Measurements from ENCODE around the gene PIGP. TPM values are rescaled to one million over a fixed set of nuclear protein-coding genes. Genes with fewer than 3 reads are reported as not detected.
"Not testable (repeated sequence)": the region's sequence is repeated elsewhere in the genome, so short reads cannot be mapped to it uniquely, and the experiment has no call there.

Gene PIGP
- polyA plus RNA-seq, 4 donors = 24.1 to 41.6 (median 34.2) TPM

DNA sequence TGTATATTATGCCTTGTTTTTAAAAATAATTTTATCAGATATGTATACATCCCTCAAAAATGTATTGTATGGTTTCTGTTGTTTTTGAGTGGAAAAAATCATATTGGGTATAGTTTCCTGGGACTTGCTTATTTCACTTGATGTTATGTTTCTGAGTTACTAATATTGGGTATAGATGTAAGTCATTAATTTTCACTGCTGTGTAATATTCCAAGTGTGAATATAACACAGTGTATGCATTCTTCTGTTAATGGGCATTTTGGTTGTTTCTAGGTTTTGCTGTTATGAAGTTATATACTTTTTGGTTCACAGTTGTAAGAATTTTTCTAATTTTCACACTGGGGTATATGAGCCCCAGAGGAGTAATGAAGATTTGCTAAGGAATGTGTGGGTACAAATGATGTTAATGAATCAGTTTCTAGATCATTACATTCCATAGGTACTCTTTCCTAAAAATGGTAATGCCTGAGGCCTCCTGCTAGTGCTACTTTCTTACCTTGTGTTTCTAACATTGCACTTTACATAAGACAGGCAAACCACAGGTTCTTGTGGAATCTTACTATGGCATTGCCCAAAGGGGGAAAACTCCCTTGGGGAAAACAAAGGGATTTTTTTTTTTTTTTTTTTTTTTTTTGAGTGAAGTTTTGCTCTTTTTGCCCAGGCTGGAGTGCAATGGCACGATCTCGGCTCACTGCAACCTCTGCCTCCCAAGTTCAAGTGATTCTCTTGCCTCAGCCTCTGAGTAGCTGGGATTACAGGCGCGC, 3.4 kb upstream of the PIGP start:
- no peak for DNase-seq (ENCODE audit: low read depth in 4 of 4, low spot score in 3 of 4)

DNA sequence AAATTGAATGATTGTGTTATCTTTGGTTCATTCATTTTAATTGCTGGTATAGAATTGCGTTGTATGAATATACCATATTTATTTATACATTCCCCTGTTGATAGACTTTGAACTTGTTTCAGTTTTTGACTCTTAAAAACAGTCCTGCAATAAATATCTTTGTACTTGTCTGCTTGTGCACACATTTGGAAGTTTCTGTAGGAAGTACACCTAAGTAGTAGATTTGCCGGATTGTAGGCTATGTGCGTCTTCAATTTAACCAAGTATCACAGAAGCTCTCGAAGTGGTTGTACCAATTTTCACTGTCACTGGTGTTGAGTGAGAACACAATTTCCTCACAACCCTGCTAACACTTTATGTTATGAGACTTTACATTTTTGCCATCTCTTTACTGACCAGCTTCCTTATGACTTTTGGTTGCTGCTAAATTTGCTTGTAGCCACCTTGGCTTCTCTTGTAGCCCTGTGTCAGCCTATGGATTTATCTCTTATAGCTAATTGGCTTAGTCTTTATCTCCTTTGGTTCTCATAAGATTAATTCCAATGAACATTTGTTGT, 2.4 kb upstream of the PIGP start:
- no peak for DNase-seq (ENCODE audit: low read depth in 4 of 4, low spot score in 3 of 4)

DNA sequence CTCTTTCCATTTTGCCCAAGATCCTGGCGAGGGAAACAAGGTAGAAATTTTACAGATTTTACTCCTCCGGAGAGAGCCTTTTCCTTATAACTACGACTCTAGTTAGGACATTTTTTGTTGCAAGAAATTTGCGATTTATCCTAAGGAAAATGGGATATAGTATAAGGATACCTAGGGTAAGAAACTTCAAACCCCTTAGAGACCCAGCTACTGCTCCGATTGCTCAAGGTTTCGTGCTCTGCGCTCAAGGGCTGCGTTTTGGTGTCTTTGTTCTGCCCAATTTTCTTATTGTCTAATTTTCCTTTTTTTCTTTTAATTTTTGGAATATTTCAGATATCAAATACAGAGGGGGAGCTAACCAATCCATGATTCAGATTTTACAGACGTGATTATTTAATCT, 1.7 kb upstream of the PIGP start:
- no peak for DNase-seq (ENCODE audit: low read depth in 4 of 4, low spot score in 3 of 4)

DNA sequence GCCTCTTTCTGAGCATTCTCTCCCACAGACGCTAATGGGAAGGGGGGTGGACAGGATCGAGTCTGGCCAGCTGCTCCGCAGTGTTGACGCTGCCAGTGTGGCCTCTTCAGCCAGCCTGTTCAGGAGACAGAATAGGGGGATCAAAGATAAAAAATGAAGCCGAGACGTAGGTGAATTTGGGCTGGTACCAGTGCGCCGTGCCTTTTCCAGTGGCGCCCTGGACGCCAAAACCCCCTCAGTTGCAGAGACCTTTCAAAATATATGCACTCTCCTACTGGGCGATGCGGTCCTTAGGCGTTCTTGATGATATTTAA, 1.3 kb upstream of the PIGP start:
- DNase-seq (ENCODE audit: low read depth in 4 of 4, low spot score in 3 of 4) = no peak

DNA sequence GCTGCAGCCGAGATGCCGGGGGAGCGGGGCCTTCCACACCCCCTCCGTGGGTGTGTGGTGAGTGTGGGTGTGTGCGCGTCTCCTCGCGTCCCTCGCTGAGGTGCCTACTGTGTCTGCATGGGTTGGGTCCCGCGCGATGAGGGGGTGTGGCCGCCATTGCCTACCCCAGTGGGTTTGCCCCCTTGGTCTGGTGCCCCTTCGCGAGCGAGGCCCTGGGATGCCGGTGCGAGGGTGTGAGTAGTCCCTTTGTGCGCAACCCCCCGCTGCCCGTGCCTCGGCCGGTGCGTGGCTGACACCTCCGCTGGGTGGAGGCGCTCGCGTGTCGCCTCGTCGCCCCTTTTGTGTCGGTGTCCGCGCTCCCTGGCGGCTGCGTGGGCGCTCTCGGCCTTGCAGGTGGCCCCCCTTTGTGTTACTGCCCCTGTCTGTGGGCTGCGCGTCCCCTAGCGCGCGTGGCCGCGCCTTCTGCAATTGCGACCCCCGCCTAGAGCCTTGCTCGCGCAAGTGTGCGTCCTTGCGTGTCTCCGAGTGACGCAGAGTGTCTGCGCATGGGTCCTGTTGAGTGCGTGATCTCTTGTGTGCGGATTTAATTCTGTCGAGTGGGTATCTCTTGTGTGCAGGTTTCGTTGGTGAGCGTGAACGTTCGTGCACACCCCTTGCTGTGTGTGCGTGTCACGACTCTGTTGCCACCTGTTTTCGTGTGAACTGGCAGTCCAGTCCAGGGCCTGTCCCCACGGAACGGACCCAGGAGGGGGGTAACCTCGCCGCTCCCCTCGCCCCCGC, 736 bp upstream of the PIGP start:
- peak in 3 of 4 donors; percentile 29 to 55 (median 47) for DNase-seq (ENCODE audit: low read depth in 4 of 4, low spot score in 3 of 4)

DNA sequence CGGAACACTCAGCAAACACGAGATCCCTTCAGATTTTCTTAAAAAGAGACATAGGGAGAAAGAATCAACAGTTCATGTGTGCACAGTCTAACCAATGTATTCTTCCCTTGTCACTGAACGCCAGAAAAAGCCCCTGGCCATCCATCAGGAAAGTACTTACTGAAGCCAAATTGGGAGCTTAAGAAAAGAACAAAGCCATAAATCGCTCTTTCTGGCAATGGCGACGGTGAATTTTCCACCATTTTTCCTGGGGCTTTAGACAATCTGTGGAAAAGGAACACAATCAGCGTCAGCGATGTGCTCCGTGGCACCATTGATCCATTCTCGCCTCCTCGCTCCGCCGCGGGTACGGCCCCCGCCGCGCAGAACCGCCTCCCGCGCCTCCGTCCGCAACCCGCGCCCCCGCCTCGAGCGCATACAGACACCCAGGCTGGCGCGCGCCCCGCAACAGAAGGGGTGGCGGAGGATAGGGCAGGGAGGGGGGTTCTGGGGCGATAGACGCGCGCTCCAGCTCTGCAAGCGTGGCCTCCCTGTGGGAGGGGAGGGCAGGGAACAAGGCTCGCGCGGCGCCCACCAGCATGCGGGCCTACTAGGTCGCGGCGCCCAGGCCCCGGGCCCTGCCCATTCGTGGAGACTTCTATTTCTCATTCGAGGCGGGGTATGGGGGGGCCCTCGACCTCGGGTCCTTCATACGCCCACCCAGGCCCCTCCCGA, 440 bp downstream of the PIGP start:
- peak; percentile 50 to 65 (median 55) for DNase-seq (ENCODE audit: low read depth in 4 of 4, low spot score in 3 of 4)

DNA sequence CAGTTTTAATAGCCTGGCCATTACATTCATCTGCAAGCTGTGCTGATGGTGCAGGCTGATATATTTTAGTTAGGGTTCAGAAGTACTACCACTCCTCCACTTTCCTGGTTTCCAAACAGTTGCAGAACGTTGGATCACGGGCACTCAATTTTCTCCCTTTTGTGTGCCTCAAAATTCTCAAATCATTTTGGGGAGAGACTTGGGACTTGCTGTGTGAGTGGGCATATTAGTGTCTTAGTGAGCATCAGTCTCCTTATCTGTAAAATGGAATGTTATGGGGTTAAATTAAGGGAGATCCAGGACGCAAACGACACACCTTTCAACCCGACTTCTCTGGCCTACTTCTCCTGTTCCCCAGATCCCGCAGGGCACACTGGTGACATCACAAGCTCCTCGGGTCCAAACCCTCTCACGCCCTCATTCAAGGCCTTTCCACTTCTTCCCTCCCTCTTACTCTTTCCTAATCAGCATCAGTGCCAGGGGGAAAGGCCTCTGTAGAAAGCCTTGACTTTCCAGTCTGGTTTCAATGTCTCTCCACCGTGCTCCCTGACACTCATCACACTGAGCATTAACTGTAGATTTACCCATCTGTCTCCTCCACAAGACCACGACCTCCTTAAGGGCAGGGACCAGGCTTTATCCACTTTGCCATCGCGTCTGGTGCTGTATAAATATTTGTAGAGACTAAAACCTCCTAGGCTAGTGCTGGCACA, 1.2 kb downstream of the PIGP start:
- peak in 1 of 4 donors; percentile 33 for DNase-seq (ENCODE audit: low read depth in 4 of 4, low spot score in 3 of 4)

DNA sequence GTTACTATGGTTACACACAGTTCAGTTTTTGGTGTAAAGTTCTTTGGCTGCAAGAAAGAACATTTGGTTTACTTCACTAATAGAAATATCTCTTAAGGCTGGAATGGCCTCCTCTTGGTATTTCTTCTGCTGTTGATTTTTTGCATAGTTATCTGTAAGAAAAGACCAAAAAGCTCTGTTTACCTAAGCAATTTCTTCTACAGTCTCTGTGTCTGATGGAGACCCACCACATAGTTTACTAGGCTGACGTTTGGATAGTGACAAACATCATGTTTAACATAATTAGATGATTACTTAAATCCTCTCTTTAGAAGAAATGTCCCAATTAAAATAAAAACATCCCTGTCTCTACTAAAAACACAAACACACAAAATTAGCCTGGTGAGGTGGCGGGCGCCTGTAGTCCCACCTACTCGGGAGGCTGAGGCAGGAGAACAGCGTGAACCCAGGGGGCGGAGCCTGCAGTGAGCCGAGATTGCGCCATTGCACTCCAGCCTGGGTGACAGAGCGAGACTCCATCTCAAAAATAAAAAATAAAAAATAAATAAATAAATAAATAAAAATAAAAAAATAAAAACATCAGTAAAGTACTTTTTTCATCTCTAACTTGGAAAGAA, 7.2 kb downstream of the PIGP start:
- DNase-seq (ENCODE audit: low read depth in 4 of 4, low spot score in 3 of 4) = no peak

DNA sequence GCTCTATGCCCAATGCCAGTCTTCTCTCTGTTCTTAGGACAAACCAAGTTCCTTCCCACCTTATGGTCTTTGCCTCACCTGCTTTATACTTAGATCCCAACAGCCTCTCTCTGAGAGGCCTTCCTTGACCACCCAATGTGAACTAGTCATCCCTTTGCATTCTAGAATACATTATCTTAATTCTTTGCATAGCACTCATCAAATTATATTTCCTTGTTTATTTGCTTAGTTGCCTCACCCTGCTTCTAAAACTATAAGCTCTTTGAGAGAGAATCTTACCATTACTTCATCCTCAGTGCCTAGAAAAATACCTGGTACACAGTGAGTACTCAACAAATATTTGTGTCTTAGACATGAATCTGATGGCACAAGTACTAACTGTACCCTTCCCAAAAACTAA, 8.0 kb downstream of the PIGP start:
- no peak for DNase-seq (ENCODE audit: low read depth in 4 of 4, low spot score in 3 of 4)

DNA sequence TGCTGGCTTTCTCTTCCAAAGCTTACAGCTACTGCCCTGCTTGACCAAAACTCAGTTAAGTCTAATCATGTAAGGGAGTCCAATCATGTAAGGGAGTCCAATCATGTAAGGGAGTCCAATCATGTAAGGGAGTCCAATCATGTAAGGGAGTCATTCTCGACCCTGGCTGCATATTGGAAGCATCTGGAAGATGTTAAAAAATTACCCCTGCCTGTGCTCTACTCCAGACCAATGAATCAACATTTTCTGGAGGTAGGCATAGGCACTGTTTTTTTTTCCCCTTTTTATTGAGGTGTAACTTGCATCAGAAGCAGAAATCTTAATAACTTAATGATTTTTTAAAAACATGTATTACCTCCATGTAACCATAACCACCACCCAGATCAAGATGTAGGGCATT, 9.4 kb downstream of the PIGP start:
- DNase-seq (ENCODE audit: low read depth in 4 of 4, low spot score in 3 of 4) = no peak

DNA sequence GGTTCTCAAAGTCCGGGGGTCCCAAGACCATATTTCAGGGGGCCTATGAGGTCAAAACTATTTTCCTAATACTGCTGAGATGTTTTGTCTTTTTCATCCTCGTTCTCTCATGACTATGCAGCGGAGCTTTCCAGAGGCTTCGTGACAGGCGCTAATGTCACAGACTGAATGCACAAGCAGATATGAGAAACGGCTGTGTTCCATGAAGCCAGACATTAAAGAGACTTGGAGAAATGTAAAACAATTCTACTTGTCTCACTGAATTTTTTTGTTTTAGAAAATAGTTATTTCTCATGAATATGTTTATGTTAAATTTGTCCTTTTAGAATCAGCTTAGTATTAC, 10.3 kb downstream of the PIGP start:
- no peak for DNase-seq (ENCODE audit: low read depth in 4 of 4, low spot score in 3 of 4)

DNA sequence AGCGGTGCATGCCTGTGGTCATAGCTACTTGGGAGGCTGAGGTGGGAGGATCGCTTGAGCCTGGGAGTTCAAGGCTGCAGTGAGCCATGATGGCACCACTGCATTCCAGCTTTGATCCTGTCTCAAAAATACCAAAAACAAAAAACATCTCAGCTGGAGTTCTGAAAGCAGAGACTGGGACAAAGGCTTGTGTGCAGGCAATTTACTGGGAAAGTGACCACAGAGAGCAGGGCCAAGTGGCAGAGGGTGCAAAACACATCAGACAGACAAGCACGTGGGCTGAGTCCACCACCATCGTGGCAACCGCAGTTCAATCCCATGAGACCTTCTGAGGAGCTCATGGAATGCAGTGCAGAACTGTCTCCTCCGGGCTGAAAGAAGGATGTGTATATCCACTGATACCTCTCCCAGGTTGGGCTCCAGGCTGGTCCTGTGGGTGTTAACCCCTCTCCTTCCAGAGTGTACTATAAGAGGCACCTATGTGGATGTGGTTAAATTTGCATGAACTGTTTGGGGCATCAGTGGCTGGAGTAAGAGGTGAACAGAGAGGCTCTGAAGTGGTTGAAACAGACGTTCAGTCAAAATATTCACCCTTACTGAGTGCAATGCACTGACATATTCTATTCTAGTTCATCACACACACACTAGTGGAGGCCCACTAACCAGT, 10.8 kb downstream of the PIGP start:
- DNase-seq (ENCODE audit: low read depth in 4 of 4, low spot score in 3 of 4) = no peak

DNA sequence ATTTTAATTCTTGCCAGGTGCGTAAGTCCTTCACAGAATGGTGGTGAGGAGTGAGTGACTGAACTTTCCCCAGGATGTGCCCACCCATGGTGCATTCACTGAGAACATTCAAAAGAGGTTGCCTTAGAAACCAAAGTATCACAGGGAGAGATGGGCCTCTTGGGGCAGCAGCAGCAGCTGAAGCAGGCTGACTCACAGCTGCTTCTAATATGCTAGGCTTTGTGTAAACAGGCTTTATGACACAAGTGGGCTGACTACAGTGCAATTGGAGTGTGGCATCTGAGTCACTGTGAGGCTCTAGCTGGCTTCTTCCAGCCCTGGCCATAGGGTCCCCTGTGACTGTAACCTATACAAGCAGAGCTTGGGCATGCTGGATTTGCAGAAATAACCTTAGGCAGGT, 12.6 kb downstream of the PIGP start:
- DNase-seq (ENCODE audit: low read depth in 4 of 4, low spot score in 3 of 4) = peak; percentile 35 to 61 (median 50)

DNA sequence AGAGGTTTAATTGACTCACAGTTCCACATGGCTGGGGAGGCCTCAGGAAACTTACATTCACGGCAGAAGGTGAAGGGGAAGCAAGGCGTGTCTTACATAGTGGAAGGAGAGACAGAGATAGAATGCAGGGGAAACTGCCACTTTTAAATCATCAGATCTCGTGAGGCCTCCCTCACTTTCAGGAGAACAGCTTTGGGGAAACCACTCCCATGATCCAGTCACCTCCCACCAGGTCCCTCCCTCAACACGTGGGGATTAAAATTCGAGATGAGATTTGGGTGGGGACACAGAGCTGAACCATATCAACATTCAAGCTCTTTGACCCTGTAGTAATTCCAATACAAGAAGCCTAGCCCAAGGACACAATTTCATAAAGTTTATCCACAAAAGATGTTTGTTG, 13.7 kb downstream of the PIGP start:
- DNase-seq (ENCODE audit: low read depth in 4 of 4, low spot score in 3 of 4) = no peak

DNA sequence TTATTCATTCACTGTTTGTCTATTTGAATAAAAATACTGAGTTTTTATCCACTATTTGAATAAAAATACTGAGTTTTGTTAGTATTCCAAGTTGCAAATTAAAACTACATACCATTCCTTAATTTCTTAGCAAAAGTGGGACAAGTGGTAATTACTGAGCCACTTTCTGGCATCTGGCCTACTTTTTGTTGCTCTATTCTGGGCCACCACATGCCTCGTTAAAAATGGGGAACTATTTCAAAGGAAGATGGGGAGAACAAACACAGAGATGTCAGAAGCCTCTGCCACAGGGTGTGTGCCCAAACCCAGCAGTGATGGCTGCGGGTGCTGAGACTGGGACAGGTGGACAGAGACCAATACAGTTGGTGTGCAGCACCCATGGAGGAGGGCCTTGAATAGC, 14.6 kb downstream of the PIGP start:
- DNase-seq (ENCODE audit: low read depth in 4 of 4, low spot score in 3 of 4) = no peak

DNA sequence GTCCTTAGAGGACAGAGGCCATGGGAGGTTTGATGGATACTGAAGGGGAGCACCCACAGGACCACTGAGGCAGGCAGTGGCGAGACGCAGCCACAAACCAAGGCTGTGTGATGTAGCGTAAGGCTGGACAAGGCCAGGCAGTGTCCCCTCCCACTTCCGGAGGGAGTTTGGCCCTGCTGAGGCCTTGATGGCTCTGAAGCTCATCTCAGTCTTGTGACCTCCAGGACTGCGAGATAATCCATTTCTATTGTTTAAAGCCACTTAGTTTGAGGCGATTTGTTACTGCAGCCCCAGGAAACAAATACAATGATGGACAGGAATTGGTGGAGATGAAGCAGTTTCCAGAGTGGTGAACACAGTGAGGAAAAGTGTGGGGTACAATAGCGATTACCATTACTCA, 15.3 kb downstream of the PIGP start:
- no peak for DNase-seq (ENCODE audit: low read depth in 4 of 4, low spot score in 3 of 4)

DNA sequence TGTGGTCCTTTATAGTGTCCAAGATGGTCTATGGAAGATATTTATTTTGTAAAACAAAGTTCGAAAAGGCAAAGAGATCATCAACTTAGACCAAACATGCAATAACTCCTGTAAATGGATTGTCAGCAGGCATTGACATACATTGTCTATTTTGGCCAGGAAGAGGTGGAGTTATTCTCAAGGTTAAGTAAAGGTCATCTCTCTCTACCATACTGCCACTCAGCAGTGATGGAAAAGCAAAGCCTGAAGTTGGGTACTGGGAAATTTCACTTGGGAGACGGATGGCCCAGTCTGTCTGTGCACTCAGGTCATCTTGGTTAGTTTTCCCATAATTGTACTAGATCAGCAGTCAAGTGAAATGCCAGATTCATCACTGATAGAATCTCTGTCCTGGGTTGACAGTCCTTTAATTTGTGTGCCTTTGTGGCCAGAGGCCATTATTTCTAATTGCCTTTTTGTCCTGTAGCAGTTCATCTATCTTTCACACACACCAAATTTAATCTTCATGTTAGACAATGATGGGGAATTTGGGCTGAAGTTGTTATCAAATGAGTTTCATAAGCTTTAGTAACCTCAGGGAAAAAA, 17.5 kb downstream of the PIGP start:
- DNase-seq (ENCODE audit: low read depth in 4 of 4, low spot score in 3 of 4) = no peak

DNA sequence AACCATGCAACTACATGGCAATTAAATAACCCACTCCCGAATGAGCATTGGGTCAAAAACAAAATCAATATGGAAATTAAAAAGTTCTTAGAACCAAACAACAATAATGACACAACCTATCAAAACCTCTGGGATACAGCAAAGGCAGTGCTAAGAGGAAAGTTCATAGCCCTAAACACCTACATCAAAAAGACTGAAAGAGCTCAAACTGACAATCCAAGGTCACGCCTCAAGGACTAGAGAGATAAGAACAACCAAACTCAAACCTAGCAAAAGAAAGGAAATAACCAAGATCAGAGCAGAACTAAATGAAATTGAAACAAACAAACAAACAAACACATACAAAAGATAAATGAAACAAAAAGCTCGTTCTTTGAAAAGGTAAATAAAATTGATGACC, 23.1 kb downstream of the PIGP start:
- not testable (repeated sequence) for DNase-seq (ENCODE audit: low read depth in 4 of 4, low spot score in 3 of 4)

DNA sequence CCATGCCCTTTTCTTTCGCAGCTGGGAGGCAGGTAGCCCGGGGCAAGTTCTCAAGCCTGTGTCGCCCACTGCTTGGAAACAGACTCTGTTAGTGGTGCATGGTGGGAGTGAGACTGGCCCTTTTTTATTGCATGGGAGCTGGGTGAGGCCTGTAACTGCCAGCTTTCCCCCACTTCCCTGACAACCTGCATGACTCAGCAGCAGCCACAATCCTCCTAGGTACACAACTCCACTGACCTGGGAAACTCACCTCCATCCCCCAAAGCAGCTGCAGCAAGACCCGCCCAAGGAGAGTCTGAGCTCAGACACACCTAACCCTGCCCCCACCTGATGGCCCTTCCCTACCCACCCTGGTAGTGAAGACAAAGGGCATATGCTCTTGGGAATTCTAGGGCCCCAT, 25.8 kb downstream of the PIGP start:
- DNase-seq (ENCODE audit: low read depth in 4 of 4, low spot score in 3 of 4) = no peak

DNA sequence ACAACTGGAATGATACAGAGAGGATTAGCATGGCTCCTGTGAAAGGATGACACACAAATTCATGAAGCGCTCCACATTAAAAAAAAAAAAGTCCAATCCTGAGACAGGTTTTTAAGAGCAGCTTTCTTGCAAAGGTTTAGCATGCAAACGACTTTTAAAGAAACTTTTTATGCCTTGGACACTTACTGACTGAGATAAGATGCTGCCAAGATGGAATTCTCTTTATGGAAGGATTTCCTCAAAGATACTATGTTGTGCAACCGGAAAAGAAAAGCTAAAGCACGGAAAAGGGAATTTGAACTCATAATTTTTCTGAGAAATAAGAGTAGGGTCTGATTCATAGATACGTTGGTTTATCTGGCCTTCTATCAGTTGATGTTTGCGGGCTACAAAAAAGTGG, 27.3 kb downstream of the PIGP start:
- no peak for DNase-seq (ENCODE audit: low read depth in 4 of 4, low spot score in 3 of 4)

Measured in left renal pelvis (tissue), 4 donors.